Measurements from ENCODE around the gene PABPN1. TPM values are rescaled to one million over a fixed set of nuclear protein-coding genes. Genes with fewer than 3 reads are reported as not detected.

Gene PABPN1
- total and polyA plus RNA-seq, 2 of the 13 experiments (the other 11 are each of a cell fraction or from before 2014, with no cell fraction given): 233 to 524 TPM

DNA sequence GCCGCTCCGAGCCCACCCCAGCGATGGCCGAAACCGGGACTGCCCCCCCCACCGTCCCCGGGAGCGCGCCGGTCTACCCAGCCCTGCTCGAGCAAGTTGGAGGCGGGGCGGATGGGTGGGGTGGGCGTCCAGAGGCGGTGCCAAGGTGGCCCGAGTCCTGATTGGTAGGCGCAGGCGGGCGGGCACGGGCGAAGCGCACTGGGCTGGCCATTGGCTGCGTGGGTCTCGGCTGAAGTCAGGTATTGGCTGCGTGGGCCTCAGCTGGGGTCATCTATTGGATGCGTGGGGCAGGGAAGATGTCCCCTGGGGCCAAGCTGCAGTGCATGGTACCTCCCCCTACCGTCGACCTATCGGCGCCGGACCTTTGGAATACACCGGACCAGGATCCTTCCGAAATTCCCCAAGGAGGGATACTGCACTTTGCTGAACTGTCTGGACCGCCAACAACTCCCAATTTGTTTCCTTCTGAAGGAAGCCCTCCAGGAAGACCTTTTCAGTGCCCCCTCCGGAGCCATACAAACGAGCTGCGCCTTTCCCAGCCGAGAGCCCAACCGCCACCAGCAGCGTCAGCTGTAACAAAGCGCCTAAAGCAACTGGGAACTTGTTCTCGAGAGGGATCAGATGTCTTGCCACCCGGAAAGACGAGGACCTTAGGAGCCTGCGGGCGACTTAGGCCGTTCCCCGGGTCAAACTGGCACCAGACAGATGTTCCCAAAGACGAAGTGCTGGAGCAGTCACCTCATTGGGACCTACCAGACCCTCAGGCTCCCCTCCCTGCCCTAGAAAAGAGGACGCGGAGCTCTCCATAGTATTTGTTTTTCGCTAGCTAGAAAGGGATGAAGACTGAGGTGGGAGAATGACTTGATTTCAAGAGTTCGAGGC lies 35.0 kb upstream of the PABPN1 start, which contains the start of gene HOMEZ (continued):
- TF ChIP-seq PHF8 (CRISPR knock-in tag; IDR thresholded peaks at IDR 0.05) (peak; percentile 90), ZNF296 (CRISPR knock-in tag; conservative IDR thresholded peaks at IDR 0.05) (no peak; the same call in 1 of the 2 replicates), ZNF136 (CRISPR knock-in tag; IDR thresholded peaks at IDR 0.05; ENCODE audit: low read depth) (peak; percentile 81), CREM (IDR thresholded peaks at IDR 0.05) (peak; percentile 81), CREM (CRISPR knock-in tag; IDR thresholded peaks at IDR 0.05) (no peak; the same call in 1 of the 2 replicates), MTF1 (CRISPR knock-in tag; IDR thresholded peaks at IDR 0.05) (no peak), ZKSCAN5 (CRISPR knock-in tag; IDR thresholded peaks at IDR 0.05) (0 out of 2 replicates have a peak, but pooled peaks have one; percentile 53), SRSF9 (IDR thresholded peaks at IDR 0.05; ENCODE audit: borderline replicate concordance, insufficient read depth, low read depth, low read length, poor library complexity, severe bottlenecking) (no peak), WIZ (CRISPR knock-in tag; IDR thresholded peaks at IDR 0.05) (peak; percentile 94; the same call in 1 of the 2 replicates), CENPT (CRISPR knock-in tag; IDR thresholded peaks at IDR 0.05; ENCODE audit: low read depth) (no peak), SRSF1 (optimal IDR thresholded peaks at IDR 0.05; ENCODE audit: low read depth, low read length) (peak; percentile 54), SATB2 (CRISPR knock-in tag; IDR thresholded peaks at IDR 0.05) (no peak), REPIN1 (CRISPR knock-in tag; IDR thresholded peaks at IDR 0.05; ENCODE audit: borderline replicate concordance, low read depth) (no peak; the same call in 1 of the 2 replicates), REL (CRISPR knock-in tag; conservative IDR thresholded peaks at IDR 0.05) (no peak), ZNF567 (CRISPR knock-in tag; IDR thresholded peaks at IDR 0.05; ENCODE audit: borderline replicate concordance) (peak; percentile 55; the same call in 1 of the 2 replicates)
- TF ChIP-seq, protein P1, sequence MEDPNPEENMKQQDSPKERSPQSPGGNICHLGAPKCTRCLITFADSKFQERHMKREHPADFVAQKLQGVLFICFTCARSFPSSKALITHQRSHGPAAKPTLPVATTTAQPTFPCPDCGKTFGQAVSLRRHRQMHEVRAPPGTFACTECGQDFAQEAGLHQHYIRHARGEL (CRISPR knock-in tag; IDR thresholded peaks at IDR 0.05): peak; percentile 87
- TF ChIP-seq, protein P2, sequence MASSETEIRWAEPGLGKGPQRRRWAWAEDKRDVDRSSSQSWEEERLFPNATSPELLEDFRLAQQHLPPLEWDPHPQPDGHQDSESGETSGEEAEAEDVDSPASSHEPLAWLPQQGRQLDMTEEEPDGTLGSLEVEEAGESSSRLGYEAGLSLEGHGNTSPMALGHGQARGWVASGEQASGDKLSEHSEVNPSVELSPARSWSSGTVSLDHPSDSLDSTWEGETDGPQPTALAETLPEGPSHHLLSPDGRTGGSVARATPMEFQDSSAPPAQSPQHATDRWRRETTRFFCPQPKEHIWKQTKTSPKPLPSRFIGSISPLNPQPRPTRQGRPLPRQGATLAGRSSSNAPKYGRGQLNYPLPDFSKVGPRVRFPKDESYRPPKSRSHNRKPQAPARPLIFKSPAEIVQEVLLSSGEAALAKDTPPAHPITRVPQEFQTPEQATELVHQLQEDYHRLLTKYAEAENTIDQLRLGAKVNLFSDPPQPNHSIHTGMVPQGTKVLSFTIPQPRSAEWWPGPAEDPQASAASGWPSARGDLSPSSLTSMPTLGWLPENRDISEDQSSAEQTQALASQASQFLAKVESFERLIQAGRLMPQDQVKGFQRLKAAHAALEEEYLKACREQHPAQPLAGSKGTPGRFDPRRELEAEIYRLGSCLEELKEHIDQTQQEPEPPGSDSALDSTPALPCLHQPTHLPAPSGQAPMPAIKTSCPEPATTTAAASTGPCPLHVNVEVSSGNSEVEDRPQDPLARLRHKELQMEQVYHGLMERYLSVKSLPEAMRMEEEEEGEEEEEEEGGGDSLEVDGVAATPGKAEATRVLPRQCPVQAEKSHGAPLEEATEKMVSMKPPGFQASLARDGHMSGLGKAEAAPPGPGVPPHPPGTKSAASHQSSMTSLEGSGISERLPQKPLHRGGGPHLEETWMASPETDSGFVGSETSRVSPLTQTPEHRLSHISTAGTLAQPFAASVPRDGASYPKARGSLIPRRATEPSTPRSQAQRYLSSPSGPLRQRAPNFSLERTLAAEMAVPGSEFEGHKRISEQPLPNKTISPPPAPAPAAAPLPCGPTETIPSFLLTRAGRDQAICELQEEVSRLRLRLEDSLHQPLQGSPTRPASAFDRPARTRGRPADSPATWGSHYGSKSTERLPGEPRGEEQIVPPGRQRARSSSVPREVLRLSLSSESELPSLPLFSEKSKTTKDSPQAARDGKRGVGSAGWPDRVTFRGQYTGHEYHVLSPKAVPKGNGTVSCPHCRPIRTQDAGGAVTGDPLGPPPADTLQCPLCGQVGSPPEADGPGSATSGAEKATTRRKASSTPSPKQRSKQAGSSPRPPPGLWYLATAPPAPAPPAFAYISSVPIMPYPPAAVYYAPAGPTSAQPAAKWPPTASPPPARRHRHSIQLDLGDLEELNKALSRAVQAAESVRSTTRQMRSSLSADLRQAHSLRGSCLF (CRISPR knock-in tag; IDR thresholded peaks at IDR 0.05; ENCODE audit: borderline replicate concordance): no peak
- TF ChIP-seq, protein P3, sequence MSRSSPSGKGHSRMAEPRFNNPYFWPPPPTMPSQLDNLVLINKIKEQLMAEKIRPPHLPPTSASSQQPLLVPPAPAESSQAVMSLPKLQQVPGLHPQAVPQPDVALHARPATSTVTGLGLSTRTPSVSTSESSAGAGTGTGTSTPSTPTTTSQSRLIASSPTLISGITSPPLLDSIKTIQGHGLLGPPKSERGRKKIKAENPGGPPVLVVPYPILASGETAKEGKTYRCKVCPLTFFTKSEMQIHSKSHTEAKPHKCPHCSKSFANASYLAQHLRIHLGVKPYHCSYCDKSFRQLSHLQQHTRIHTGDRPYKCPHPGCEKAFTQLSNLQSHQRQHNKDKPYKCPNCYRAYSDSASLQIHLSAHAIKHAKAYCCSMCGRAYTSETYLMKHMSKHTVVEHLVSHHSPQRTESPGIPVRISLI (CRISPR knock-in tag; IDR thresholded peaks at IDR 0.05; ENCODE audit: borderline replicate concordance): peak; percentile 77; the same call in 1 of the 2 replicates
- TF ChIP-seq, protein P4, sequence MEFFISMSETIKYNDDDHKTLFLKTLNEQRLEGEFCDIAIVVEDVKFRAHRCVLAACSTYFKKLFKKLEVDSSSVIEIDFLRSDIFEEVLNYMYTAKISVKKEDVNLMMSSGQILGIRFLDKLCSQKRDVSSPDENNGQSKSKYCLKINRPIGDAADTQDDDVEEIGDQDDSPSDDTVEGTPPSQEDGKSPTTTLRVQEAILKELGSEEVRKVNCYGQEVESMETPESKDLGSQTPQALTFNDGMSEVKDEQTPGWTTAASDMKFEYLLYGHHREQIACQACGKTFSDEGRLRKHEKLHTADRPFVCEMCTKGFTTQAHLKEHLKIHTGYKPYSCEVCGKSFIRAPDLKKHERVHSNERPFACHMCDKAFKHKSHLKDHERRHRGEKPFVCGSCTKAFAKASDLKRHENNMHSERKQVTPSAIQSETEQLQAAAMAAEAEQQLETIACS (CRISPR knock-in tag; IDR thresholded peaks at IDR 0.05): peak; percentile 92
- TF ChIP-seq, protein P5, sequence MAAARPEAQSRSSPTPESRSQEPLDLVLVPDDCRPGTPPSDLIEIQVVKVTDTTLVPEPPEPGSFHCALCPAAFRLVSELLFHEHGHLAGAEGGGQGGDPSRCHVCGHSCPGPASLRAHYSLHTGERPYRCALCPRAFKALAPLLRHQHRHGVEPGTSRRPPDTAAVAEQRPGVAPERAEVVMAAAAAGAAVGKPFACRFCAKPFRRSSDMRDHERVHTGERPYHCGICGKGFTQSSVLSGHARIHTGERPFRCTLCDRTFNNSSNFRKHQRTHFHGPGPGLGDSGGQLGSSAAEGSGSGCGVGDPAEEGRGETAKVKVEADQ (CRISPR knock-in tag; IDR thresholded peaks at IDR 0.05; ENCODE audit: borderline replicate concordance): peak; percentile 75
